ENCODE measurements around the gene CD2BP2. TPM values are rescaled to one million over a fixed set of nuclear protein-coding genes. Genes with fewer than 3 reads are reported as not detected.

CD2BP2 gene
- total RNA-seq, 1 experiment from 2014 or later = 51.8 TPM

DNA sequence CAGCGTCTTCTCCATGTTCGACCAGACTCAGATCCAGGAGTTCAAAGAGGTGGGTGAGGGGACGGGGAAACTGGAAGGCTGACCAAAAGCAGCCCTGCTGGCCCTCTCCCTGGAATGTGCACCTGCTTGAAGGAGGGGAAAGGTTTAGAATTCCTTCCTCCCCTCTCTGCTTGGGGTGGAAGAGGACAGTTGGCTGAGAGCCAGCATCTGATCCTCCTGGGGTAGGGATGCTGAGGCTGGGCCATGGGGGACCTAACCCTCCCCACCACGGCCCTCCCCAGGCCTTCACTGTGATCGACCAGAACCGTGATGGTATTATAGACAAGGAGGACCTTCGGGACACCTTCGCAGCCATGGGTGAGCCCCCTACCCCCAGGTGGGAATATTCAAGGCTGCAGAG is 20.8 kb upstream of the CD2BP2 start:
- H3K27me3 ChIP-seq (replicated peaks; ENCODE audit: control insufficient read depth, insufficient read depth, low read length) = no peaks in the 10 kb centered on the region
- peaks cover 26% of the 10 kb centered on the region for H3K4me1 ChIP-seq
- no peak for DNase-seq
- CTCF ChIA-PET = no interaction called here
- peak overlapping the region; percentile 57 for H3K27ac Mint-ChIP-seq (ENCODE audit: unreplicated experiment)
- TF ChIP-seq, protein P1, sequence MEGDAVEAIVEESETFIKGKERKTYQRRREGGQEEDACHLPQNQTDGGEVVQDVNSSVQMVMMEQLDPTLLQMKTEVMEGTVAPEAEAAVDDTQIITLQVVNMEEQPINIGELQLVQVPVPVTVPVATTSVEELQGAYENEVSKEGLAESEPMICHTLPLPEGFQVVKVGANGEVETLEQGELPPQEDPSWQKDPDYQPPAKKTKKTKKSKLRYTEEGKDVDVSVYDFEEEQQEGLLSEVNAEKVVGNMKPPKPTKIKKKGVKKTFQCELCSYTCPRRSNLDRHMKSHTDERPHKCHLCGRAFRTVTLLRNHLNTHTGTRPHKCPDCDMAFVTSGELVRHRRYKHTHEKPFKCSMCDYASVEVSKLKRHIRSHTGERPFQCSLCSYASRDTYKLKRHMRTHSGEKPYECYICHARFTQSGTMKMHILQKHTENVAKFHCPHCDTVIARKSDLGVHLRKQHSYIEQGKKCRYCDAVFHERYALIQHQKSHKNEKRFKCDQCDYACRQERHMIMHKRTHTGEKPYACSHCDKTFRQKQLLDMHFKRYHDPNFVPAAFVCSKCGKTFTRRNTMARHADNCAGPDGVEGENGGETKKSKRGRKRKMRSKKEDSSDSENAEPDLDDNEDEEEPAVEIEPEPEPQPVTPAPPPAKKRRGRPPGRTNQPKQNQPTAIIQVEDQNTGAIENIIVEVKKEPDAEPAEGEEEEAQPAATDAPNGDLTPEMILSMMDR (IDR thresholded peaks at IDR 0.05; ENCODE audit: insufficient read depth in 1 of 2, low read depth in 1 of 2, low read length in 1 of 2, severe bottlenecking in 1 of 2, unreplicated experiment in 1 of 2) = no peak
- no peaks in the 10 kb centered on the region for H3K9me3 ChIP-seq
- H3K4me3 ChIP-seq (ENCODE audit: low read depth, low read length) = no peak overlapping the region
- no peaks in the 10 kb centered on the region for H3K27me3 Mint-ChIP-seq (ENCODE audit: insufficient read depth, unreplicated experiment)
- intact Hi-C loops (cut with micrococcal nuclease; ENCODE audit: unreplicated experiment) = no loop called here
- H3K36me3 ChIP-seq (ENCODE audit: control insufficient read depth, insufficient read depth, low read length) = no peaks in the 10 kb centered on the region
- no peak overlapping the region for H3K4me3 Mint-ChIP-seq (ENCODE audit: unreplicated experiment)
- peaks cover 30% of the 10 kb centered on the region for H3K4me1 Mint-ChIP-seq (ENCODE audit: low read depth, unreplicated experiment)
- no TSS peak for BruUV-seq (replicated peaks)
- H3K9me3 Mint-ChIP-seq (ENCODE audit: unreplicated experiment) = no peaks in the 10 kb centered on the region
- POLR2A ChIA-PET = interaction anchor here (0.6 to 1.1 kb wide), 2 partner anchors 21 to 1416 kb away, joined by 4 to 15 read pairs; partner anchors contain the start of gene CD2BP2
- peaks cover 20% of the 10 kb centered on the region for H3K36me3 Mint-ChIP-seq (ENCODE audit: insufficient read depth, unreplicated experiment)

DNA sequence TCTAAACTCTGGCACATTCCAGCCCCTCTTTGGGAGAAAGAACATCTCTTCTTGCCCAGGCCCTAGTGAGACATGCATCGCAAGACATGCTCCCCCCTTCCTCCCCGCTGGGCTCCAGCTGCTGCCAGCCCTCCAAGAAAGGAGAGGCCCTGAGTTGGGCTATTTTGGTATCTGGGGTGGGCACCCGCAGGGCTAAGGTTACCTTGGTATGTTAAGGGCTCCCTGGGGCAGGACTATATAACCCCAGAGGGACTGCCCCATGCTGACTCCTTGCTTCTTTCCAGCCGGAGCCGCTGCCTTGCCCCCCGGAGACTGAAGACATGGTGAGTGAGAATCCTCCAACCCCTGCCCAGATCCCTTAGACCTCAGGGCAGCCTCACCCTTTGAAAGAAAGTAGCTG is 19.4 kb upstream of the CD2BP2 start, which contains the start of gene MYL11:
Gene MYL11 (plus strand): TSS at position 265 of the 400 bp plus-strand sequence. CDS start 56 bp downstream, at position 321.
- no peak within 1 kb of the TSS for H3K4me3 Mint-ChIP-seq (ENCODE audit: unreplicated experiment)
- POLR2A ChIA-PET = no interaction called here

DNA sequence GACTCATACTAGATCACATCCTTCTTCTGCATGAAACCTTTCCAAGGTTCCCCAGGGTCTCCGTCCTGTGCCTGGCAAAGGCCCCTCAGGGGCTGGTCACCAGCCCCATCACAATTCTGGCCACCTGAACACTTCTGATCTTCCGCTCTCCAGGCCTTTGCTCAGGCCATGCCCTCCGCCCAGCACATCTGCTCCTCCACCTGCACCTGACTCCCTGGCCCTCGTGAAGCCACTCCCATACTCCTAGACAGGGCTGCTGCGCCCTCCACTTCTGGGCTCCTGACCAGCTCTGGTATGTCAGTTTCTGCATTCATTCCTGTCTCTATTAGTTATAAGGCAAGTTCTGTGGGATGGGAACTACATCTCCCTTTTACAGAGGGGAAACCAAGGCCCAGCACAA is 17.6 kb upstream of the CD2BP2 start:
- ChIA-PET CTCF (no interaction called here), POLR2A (interaction anchor here (0.5 kb wide), 1 partner anchor 309 kb away, joined by 3 read pairs; no protein-coding TSS in a partner anchor)
- no TSS peak for BruUV-seq (replicated peaks)
- peaks cover 27% of the 10 kb centered on the region for H3K4me1 Mint-ChIP-seq (ENCODE audit: low read depth, unreplicated experiment)
- no peak for DNase-seq
- no peaks in the 10 kb centered on the region for H3K27me3 Mint-ChIP-seq (ENCODE audit: insufficient read depth, unreplicated experiment)
- no peak overlapping the region for H3K4me3 ChIP-seq (ENCODE audit: low read depth, low read length)
- peaks cover 32% of the 10 kb centered on the region for H3K4me1 ChIP-seq
- no peaks in the 10 kb centered on the region for H3K9me3 ChIP-seq
- H3K36me3 Mint-ChIP-seq (ENCODE audit: insufficient read depth, unreplicated experiment) = peaks cover 19% of the 10 kb centered on the region
- no peak overlapping the region for H3K4me3 Mint-ChIP-seq (ENCODE audit: unreplicated experiment)
- TF ChIP-seq, protein P1 (IDR thresholded peaks at IDR 0.05; ENCODE audit: insufficient read depth in 1 of 2, low read depth in 1 of 2, low read length in 1 of 2, severe bottlenecking in 1 of 2, unreplicated experiment in 1 of 2) = no peak
- no peaks in the 10 kb centered on the region for H3K9me3 Mint-ChIP-seq (ENCODE audit: unreplicated experiment)
- no peaks in the 10 kb centered on the region for H3K27me3 ChIP-seq (replicated peaks; ENCODE audit: control insufficient read depth, insufficient read depth, low read length)
- H3K36me3 ChIP-seq (ENCODE audit: control insufficient read depth, insufficient read depth, low read length) = no peaks in the 10 kb centered on the region
- peak overlapping the region; percentile 99 for H3K27ac Mint-ChIP-seq (ENCODE audit: unreplicated experiment)
- intact Hi-C loops (cut with micrococcal nuclease; ENCODE audit: unreplicated experiment) = no loop called here

More for the DNA sequence above, 19.4 kb upstream of the CD2BP2 start, which contains the start of gene MYL11:
- Histone ChIP-seq H3K9me3 (no peaks in the 10 kb centered on the region), H3K36me3 (ENCODE audit: control insufficient read depth, insufficient read depth, low read length) (no peaks in the 10 kb centered on the region), H3K4me1 (peaks cover 26% of the 10 kb centered on the region), H3K4me3 (ENCODE audit: low read depth, low read length) (no peak within 1 kb of the TSS), H3K27me3 (replicated peaks; ENCODE audit: control insufficient read depth, insufficient read depth, low read length) (no peaks in the 10 kb centered on the region)
- TF ChIP-seq, protein P1 (IDR thresholded peaks at IDR 0.05; ENCODE audit: insufficient read depth in 1 of 2, low read depth in 1 of 2, low read length in 1 of 2, severe bottlenecking in 1 of 2, unreplicated experiment in 1 of 2) = no peak
- intact Hi-C loops (cut with micrococcal nuclease; ENCODE audit: unreplicated experiment) = no loop called here
- peak within 1 kb of the TSS; percentile 57 for H3K27ac Mint-ChIP-seq (ENCODE audit: unreplicated experiment)
- no peak for DNase-seq
- CTCF ChIA-PET = no interaction called here
- no peaks in the 10 kb centered on the region for H3K9me3 Mint-ChIP-seq (ENCODE audit: unreplicated experiment)
- peaks cover 17% of the 10 kb centered on the region for H3K4me1 Mint-ChIP-seq (ENCODE audit: low read depth, unreplicated experiment)
- peaks cover 27% of the 10 kb centered on the region for H3K36me3 Mint-ChIP-seq (ENCODE audit: insufficient read depth, unreplicated experiment)
- no peaks in the 10 kb centered on the region for H3K27me3 Mint-ChIP-seq (ENCODE audit: insufficient read depth, unreplicated experiment)
- BruUV-seq (replicated peaks) = no TSS peak

Measured in Caco-2 (cell line).